ENCODE measurements around the gene SLC35A1.

- TF ChIP-seq CTCF (IDR thresholded peaks at IDR 0.05) (no peak), POLR2A (IDR thresholded peaks at IDR 0.05) (no peak)
Measured at GRCh38 chr6:87555506-87555905, 82.7 kb downstream of the SLC35A1 start.

All from testis (tissue), 2 donors.